GM19452 (cell line): ENCODE data around the gene LRP5.

Experiments used
- ATAC-seq: cut with Tn5 transposase; IDR thresholded peaks from one replicate; pipeline ENCODE4 v1.9.1; 2021; ENCODE audit not compliant: unreplicated experiment

The LRP5 gene

DNA sequence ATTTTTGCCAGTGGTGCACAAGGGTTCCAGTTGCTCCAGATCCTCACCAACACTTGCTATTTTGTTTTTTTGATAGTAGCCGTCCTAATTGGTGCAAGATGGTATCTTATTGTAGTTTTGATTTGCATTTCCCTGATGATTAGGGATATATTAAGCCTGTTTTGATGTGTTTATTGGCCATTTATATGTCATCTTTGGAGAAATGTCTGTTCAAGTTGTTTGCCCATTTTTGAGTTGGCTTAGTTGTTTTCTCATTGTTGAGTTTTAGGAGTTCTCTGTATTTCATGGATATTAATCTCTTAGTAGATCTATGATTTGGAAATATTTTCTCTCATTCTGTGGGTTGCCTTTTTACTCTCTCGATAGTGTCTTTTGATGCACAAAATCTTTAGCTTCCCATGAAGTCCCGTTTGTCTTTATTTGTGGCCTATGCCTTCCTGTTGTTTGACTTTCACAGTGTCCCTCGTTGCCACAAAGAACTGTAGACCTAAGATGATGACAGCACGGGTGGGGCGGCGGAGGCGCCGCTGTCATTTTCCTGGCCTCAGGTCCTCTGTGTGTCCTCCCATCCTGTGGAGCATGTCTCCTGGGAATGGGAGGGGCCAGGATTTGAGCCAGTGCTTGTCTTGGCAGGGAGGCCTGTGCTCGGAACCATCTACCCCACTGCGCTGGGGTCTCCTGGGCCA, 33.5 kb downstream of the LRP5 start:
- ATAC-seq, result no peak

DNA sequence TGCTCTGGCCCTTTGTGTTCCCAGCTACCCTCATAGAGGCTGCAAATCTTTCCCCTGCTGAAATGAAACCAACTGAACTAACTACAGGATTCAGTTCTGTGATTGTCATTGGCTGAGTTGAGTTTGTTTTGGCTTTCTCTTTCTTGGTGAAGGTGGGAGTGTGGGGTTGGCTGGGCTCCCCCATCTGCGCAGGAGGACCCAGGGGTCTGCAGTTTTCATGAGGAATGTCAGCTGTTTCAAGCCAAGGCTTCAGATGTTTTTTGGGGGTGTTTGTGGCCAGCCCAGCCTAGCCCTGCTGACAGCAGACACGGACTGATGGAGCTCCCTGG, 34.0 kb downstream of the LRP5 start:
- no peak for ATAC-seq

DNA sequence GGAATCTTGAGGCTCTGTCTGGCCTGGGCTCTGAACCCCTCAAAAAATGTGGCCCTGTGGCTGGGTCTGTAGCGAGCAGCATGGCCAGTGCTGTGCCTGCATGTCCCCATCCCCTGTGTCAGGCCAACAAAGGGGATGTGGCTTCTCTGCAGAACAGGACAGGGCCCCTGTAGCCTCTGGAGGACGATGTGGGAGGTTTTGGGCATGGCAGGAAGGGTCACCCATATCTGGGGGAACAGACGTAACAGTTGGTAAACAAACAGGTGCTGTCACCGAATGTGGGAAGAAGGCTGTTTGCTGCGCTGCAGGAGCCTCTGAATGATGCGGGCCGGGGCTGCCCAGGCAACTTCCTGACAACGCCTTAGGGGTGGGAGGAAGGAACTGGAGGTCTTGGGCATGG, 35.0 kb downstream of the LRP5 start:
- no peak for ATAC-seq

DNA sequence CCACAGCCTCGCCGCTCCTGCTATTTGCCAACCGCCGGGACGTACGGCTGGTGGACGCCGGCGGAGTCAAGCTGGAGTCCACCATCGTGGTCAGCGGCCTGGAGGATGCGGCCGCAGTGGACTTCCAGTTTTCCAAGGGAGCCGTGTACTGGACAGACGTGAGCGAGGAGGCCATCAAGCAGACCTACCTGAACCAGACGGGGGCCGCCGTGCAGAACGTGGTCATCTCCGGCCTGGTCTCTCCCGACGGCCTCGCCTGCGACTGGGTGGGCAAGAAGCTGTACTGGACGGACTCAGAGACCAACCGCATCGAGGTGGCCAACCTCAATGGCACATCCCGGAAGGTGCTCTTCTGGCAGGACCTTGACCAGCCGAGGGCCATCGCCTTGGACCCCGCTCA, 35.5 kb downstream of the LRP5 start:
- no peak for ATAC-seq

DNA sequence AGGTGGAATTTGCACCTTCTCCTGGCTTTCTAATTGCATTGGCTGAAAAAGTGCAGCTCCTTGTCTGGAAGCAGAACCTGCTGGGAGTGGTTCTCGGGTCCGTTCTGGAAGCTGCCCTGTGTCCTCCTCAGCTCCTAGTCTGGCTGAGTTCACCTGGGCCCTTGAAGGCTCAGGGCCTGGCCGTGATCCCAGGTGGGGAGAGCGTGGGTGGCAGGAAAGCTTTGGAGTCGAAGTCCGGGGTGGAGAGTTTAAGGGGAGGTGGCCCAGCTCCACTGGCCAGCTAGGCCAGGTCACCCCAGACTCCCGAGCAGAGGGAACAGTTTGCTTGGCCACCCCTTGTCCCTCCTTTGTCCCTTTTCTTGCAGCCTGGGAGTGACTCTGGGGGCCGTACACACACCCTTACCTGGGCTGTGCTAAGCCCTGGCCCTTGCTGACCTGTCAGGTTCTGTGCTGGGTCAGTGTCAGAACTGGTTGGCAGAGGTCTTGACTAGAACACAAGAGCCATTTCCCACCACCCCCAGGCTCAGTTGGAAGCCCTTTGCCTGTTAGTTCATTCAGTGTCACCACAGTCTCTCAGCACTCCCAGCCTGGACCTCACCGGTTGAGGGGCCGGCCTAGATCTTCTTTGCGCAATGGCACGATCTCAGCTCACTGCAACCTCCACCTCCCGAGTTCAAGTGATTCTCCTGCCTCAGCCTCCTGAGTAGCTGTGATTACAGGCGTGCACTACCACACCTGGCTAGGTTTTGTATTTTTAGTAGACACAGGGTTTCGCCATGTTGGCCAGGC, 37.3 kb downstream of the LRP5 start:
- no peak for ATAC-seq

DNA sequence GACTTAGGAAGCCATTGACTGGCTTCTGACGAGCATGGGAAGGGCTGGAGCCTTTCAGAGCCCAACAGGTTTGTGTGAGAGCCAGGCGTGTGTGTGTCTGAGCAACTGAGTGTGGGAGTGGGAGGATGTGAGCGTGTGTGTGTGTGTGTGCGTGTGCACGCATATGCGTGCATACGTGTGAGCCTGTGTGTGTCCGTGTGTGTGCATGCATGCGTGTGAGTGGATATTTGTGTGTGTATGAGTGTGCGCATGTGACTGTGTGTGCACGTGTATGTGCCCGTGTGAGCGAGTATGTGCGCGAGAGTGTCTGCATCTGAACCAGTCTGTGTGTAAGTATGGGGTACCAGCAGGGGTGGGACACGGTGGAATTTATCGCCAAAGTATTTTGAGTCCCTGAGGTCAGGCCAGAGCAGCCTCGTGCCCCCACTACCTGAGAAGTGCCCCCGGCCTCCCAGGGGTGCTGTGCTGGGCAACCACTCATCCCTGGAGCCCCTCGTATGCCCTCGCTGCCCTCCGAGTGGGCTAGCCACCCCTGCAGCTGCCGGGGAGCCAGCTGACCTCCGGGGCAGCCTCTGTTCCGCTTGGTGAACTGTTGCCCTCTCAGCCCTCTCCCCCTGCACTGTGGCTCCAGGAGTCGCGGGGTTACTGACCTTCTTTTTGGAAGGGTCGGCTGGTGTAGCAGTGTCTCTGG, 38.5 kb downstream of the LRP5 start:
- no peak for ATAC-seq

DNA sequence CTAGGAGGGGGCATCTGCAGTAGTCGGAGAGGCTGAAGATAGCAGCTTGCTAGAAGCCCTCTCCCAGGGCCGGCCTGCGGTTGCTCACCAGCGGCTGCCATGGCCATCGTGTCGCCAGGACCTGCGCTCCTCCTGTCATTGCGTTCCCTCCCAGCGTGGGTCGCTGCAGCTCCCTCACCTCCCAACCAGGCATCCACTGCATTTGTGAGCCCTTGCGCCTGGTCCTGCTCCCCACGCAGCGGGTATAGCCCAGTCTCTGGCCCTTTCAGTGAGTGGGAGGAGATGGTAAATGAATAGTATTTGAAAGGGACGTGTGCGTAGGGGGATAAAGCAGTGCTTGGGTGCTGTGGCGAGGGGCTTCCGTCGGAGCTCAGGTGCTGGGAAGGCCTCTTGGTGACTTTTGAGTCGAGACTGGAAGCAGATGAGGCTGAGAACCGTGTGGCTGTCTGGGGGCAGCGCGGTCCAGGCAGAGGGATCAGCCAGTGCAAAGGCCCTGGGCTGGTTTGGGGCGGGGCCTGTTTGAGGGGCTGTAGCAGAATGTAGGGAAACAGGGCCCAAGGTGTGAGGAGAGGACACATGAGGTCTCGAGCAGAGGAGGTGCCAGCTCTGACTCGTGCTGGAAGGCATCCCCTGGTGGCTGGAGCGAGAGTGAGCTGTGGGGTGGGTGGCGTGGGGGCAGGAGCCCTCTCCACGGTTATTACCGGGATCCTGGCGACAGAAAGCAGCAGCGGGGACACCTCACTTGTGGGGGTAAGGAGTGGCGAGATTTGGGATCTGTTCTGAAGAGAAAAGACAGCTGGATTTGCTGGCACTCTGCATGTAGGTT, 39.3 kb downstream of the LRP5 start:
- no peak for ATAC-seq

DNA sequence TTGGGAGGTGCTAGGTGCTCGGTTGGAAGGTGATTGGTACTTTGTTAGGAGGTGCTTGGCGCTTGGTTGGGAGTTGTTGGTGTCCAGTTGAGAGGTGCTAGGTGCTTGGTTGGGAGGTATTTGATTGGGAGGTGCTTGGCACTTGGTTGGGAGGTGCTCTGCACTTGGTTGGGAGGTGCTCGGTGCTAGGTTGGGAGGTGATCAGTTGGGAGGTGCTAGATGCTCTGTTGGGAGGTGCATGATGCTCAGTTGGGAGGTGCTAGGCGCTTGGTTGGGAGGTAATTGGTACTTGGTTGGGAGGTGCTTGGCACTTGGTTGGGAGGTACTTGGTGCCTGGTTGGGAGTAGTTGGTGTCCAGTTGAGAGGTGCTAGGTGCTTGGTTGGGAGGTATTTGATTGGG, 40.2 kb downstream of the LRP5 start:
- ATAC-seq, result no peak

DNA sequence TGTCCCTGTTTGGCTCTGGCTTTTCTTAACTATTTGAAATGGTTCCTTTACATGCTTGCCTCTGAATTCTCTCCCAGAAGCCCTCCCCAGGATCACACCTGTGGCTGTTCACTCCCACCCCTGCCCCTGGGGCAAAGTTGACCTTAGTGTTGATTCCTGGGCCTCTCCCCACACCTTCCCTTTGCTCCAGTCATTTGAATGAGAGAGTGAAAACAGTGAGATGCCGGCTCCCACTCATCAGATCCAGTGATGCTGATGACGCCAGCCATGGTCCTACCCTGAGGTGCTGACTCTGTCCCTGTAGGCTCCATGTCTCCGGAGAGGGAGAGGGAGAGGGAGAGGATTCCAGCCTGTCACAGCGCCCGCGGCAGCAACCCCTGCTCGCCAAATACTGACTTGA, 40.7 kb downstream of the LRP5 start:
- no peak for ATAC-seq

DNA sequence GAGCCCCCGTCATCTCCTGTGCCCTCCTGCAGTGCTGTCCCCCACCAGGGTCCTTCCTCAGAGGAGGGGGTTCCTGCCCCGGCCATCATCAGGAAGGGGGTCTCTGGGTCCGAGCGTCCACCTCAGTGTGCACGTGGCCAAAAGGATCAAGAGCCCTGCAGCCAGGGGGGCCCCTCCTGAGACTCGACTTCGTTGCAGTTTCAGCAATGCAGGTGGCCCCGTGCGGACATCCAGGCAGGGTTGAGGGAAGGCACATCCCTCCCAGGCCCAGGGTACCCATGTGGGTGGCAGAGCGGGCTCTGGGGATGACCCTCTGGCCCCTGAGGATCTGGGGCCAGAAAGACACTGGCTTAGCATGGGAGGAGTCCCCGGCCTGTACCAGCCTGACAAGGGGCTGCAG, 41.3 kb downstream of the LRP5 start:
- no peak for ATAC-seq

DNA sequence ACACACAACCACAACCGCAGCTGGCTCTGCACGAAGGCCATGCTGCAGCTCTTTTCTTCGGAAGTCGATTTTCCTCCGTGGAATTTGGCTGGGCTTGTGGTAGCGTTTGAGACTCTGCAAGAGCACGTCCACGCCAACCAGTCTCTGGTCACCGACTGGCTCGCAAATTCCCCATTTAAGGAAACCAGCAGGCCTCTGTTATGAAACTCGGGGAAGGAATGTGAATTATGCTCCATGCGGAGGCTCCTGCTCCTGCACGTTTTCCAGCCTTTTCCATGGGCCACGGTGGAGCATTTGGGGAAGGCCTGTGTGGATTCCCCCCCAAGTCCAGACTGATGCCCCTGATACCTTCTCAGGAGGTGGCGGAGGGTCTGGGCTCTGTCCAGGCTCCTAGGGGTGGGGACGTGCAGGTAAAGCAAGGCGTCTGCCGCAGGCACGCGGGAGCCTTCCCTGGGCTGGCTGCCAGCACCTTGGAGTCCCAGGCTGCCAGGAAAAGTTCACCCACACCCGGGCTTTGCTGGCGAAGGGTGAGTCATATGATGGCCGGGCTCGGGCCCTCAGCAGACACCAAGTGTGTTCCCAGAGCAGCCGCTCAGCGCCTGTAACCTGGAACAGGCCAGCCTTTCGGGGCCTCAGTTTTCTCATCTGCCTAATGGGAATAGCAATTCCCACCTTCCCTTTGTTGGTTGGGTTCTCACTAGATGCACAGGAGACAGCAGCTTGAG, 41.9 kb downstream of the LRP5 start:
- ATAC-seq, result no peak

DNA sequence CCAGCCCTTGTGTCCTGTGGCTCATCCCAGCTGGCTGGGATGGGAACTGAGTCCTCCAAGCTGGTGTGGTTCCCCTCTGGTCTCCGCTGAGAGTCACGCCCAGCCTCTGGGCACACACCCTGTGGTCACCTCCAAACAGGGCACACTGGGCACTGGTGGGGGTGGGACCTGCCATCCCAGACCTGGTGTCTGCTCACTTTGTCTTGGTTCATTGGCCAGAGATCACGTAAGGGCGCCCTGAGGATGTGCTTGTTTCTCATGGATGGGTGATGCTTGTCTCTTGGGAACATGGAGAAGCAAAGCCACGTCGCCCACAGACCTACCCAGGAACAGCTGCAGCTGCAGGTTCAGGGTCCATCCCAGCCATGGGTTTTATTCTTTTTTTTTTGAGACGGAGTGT, 43.1 kb downstream of the LRP5 start:
- no peak for ATAC-seq

DNA sequence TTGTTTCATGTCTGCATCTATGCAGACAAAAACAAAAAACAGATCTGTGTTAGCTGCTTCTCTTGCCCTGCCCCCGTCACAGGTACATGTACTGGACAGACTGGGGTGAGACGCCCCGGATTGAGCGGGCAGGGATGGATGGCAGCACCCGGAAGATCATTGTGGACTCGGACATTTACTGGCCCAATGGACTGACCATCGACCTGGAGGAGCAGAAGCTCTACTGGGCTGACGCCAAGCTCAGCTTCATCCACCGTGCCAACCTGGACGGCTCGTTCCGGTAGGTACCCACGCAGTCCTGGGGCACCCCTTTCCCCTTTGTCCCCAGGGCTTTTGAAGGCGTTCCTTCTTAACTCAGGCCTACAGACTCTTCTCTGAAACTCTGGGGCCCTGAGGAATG, 45.2 kb downstream of the LRP5 start:
- ATAC-seq, result no peak

DNA sequence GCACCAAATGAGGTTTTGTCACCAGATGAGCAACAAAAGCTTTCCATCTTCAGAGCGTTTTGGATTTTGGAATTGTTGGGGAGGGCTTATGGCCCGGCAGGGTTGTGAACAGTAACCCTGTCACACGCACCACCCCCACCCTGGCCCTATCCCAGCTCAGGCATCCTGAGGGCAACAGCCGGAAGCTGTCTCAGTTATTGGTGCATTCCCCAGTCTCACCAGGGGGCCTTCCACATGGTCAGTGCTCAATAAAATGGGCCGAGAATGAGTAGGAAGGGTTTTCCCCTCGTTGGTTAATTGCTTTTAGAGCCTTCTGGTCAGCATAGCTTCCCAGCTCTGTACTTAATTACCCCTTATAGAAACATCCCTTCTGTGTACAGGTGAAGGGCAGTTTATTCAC, 46.0 kb downstream of the LRP5 start:
- no peak for ATAC-seq

DNA sequence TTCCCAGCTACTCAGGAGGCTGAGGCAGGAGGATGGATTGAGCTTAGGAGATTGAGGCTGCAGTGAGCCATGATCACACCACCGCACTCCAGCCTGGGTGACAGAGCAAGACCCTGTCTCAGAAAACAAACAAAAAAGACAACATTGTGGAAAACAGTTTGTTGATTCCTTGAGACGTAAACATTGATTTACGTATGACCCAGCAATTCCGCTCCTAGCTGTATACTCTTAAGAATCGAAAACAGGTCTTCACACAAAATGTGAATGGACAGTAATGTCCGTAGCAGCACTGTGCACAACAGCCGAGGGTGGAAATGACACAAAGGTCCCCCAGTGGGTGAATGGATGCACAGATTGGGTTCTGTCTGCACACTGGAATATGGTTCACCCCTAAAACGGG, 49.3 kb downstream of the LRP5 start:
- ATAC-seq, result no peak

DNA sequence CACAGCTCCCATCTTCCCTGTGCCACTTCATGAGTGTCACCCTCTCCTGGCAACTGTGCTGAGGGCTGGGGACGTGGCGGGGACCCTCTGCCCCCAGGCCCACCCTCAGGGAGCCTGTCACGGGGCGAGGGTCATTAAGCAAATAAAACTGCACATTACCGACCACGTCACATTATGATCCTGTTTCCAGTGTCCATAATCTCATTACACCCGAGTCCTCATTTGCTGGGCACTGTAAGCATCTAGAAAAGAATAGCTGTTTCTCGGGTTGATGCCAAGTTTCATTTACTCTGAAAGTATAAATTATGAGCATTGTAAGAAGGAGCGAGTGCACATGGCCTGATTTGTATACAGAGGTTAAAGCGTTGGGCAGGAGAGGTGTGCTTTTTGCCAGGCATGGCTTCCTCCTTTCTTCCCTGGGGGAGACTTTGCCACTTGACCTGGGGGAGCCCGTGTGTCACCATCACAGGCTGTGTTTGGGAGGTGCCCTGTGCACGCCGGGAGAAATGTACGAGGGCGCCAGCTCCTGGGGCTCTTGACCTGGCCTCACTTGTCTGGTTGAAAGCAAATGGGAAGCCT, 50.5 kb downstream of the LRP5 start:
- ATAC-seq, result no peak

DNA sequence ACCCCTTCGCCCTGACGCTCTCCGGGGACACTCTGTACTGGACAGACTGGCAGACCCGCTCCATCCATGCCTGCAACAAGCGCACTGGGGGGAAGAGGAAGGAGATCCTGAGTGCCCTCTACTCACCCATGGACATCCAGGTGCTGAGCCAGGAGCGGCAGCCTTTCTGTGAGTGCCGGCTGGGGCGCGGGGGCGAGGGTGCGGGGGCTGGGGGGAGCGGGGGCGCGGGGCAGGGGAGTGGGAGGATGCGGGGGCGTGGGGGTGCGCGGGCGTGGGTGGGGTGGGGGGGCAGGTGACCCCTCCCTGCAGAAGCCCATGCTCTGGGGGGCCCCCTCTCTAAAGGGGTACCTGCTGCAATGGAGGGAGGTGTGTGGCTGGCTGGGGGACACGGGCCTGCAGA, 51.4 kb downstream of the LRP5 start:
- ATAC-seq, result no peak

DNA sequence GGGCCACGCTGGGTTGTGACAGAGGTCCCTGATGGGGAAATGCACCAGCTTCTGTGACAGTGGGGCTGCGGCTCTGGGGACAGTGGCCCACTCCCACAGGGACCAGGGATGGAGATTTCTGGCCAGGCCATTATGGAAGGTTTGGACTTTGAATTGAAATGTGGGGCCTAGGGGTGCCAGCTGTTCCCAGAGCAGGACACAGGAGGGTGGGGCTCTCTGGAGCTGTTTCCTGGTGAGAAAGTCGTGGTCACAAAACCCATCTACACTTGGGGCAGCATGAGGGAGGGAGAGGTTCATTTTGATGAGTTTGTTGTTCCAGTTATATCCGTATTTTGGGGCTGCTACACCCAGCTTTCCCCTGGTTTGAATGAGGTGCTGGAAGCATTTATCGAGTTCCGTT, 52.2 kb downstream of the LRP5 start:
- ATAC-seq, result no peak

DNA sequence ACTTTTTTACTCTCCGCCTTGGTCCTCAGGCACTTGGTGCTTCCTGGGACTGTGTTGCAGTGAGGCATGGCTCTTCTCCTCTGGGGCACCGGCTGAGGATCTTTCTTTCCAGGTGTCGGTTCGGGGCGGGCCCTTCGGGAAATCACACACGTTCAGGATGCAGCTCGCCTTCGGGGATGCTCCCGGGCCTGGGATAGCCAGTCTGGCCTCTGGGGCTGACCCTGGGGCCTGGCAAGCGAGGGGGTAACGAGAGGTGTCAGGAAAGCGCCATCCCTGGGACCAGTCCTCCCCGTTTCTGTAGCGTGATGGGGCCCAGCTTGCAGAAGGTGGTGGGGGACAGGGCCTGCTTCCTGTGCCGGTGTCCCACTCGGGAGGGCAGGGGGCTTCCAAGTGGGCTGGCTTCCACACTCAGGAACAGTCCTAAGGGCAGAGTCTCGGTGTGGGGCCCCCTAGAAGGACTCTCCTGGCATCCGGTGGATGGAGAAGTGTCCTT, 53.6 kb downstream of the LRP5 start:
- no peak for ATAC-seq

DNA sequence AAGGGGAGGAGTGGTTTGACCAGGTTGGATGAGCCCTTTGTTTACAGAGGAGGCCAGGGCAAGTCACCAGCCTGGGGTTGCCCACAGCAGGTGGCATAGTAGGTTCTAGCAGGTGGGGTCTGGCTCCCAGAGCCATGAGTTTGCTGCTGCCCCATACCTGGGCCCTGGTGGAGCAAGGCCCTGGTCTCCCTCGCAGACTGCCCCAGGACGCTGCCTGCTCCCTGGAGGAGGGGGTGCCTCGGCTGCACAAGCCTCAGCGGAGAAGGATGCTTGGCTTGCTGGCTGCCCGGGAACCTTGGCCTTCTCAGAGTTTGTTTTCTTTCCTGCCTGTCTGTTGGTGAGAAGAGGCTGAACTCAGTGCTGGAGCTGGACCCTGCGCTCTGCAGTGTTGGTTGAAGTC, 54.9 kb downstream of the LRP5 start:
- no peak for ATAC-seq
